Activated naive CD4-positive, alpha-beta T cell treated with anti-CD3 and anti-CD28 coated beads, Interleukin-2, amount 50 U/mL, for 16 hours (primary cell): Measurements from ENCODE around the gene KLHL17.
"Not testable (repeated sequence)": the region's sequence is repeated elsewhere in the genome, so short reads cannot be mapped to it uniquely, and the experiment has no call there.

Experiments used
- DNase-seq: peaks from one replicate; pipeline ENCODE4 v3.0.0-alpha.2; 2020

KLHL17 gene

GRCh38 chr1:970242-970972, 10.0 kb downstream of the KLHL17 start:
- no peak for DNase-seq

- DNase-seq, result no peak
Observed at GRCh38 chr1:970973-971730, 10.8 kb downstream of the KLHL17 start.

GRCh38 chr1:971751-972506, 11.5 kb downstream of the KLHL17 start:
- DNase-seq, result no peak

GRCh38 chr1:972726-973458, 12.5 kb downstream of the KLHL17 start:
- DNase-seq, result no peak

GRCh38 chr1:973459-974292, 13.3 kb downstream of the KLHL17 start:
- no peak for DNase-seq

- no peak for DNase-seq
Observed at GRCh38 chr1:974293-974640, 13.9 kb downstream of the KLHL17 start.

- no peak for DNase-seq
Observed at GRCh38 chr1:974687-975328, 14.4 kb downstream of the KLHL17 start.

- DNase-seq, result no peak
Observed at GRCh38 chr1:975365-975764, 15.0 kb downstream of the KLHL17 start.

GRCh38 chr1:975896-976683, 15.7 kb downstream of the KLHL17 start:
- DNase-seq, result peak; percentile 56

GRCh38 chr1:976791-977190, 16.4 kb downstream of the KLHL17 start:
- DNase-seq, result not testable (repeated sequence)

GRCh38 chr1:978069-978834, 17.9 kb downstream of the KLHL17 start:
- DNase-seq, result no peak

- DNase-seq, result no peak
Observed at GRCh38 chr1:978835-979743, 18.7 kb downstream of the KLHL17 start.

GRCh38 chr1:979744-980072, 19.3 kb downstream of the KLHL17 start:
- no peak for DNase-seq

- no peak for DNase-seq
Observed at GRCh38 chr1:980137-980571, 19.8 kb downstream of the KLHL17 start.

- DNase-seq, result no peak
Observed at GRCh38 chr1:980602-981395, 20.4 kb downstream of the KLHL17 start.

- no peak for DNase-seq
Observed at GRCh38 chr1:981491-981954, 21.1 kb downstream of the KLHL17 start.

- no peak for DNase-seq
Observed at GRCh38 chr1:981955-982558, 21.7 kb downstream of the KLHL17 start, which contains the start of gene PERM1. PERM1 (minus strand) TSS chr1:982093; CDS start chr1:981029, 1,064 bp downstream.
